Testis (tissue), 2 donors: ENCODE data around the gene FRMD5.

Experiments
- POLR2A ChIP-seq: fragments of 450-650 bp; IDR thresholded peaks from one replicate; pipeline ENCODE4 v1.6.1; 2017; ENCODE audit warnings: antibody characterized with exemption, mild to moderate bottlenecking, moderate library complexity
- TF ChIP-seq, protein P1 (sequence below), 3 experiments: fragments of 450-650 bp in 2 of 3; fragments of 200-600 bp in 1 of 3; sonication (generic) in 1 of 3; IDR thresholded peaks; one replicate each; pipeline ENCODE4 v1.5.1; 2016 to 2019; ENCODE audit warnings: antibody characterized with exemption in 3 of 3, mild to moderate bottlenecking in 2 of 3, moderate library complexity in 1 of 3

DNA sequence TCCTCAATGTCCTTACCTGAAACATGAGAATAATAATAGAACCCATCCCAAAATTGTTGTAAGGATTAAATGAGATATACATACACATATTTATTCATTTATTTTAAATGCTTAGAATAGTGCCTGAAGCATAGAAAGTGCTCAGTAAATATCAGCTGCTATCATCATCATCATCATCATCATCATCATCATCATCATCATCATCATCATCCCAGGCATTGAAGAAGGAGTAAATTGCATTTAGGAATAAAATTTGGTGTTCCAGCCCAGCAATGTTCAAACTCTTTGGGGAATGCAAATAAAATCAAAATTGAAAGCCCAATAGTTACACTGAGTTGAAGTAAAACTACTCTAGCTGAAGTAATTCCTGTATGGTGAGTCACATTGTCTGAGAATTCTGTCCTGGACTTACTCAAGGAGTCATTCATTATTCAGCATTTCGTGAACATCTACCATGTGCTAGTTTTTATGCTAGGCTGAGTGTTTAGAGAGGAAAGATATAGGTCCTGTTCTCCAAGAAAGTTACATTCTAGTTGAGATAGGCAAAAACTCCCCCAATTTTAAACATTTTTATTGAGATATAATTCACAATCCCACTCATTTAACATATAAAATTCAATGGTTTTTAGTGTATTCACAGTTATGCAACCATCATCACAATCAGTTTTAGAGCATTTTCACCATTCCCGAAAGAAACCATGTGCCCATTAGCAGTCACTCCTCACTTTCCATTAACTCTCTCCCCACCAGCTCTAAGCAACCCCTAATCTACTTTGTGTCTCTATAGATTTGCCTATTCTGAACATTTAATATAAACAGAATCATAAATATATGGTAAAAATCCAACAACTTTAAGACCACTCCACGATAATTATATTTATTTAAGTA, 107.2 kb downstream of the FRMD5 start:
- TF ChIP-seq, protein P1, sequence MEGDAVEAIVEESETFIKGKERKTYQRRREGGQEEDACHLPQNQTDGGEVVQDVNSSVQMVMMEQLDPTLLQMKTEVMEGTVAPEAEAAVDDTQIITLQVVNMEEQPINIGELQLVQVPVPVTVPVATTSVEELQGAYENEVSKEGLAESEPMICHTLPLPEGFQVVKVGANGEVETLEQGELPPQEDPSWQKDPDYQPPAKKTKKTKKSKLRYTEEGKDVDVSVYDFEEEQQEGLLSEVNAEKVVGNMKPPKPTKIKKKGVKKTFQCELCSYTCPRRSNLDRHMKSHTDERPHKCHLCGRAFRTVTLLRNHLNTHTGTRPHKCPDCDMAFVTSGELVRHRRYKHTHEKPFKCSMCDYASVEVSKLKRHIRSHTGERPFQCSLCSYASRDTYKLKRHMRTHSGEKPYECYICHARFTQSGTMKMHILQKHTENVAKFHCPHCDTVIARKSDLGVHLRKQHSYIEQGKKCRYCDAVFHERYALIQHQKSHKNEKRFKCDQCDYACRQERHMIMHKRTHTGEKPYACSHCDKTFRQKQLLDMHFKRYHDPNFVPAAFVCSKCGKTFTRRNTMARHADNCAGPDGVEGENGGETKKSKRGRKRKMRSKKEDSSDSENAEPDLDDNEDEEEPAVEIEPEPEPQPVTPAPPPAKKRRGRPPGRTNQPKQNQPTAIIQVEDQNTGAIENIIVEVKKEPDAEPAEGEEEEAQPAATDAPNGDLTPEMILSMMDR (IDR thresholded peaks at IDR 0.05) = no peak
- TF ChIP-seq POLR2A = no peak
